SJSA1 (cell line): ENCODE data around the gene MT4. TPM values are rescaled to one million over a fixed set of nuclear protein-coding genes. Genes with fewer than 3 reads are reported as not detected.
A peak's percentile ranks its signal among the peaks of the same experiment; 100 is the strongest.

Source experiments
- DNase-seq, 2 experiments: peaks; one replicate each; pipeline ENCODE4 v3.0.0-alpha.2; 2015 to 2020; ENCODE audit warnings: low spot score in 2 of 2, low read depth in 1 of 2
- H3K27ac ChIP-seq: fragments of 250-450 bp; sonication (Bioruptor Pico); 2 replicates; pipeline ENCODE4 v1.5.1; 2020; ENCODE audit warnings: mild to moderate bottlenecking, moderate library complexity
- H3K27me3 ChIP-seq: fragments of 250-450 bp; sonication (Bioruptor Pico); replicated peaks from 2 replicates; pipeline ENCODE4 v1.5.1; 2020; ENCODE audit warnings: mild to moderate bottlenecking, moderate library complexity
- H3K36me3 ChIP-seq: fragments of 250-450 bp; sonication (Bioruptor Pico); 2 replicates; pipeline ENCODE4 v1.5.1; 2020; ENCODE audit warnings: mild to moderate bottlenecking
- H3K4me1 ChIP-seq: fragments of 250-450 bp; sonication (Bioruptor Pico); replicated peaks from 2 replicates; pipeline ENCODE4 v1.6.1; 2021; ENCODE audit warnings: mild to moderate bottlenecking
- H3K4me3 ChIP-seq: fragments of 250-450 bp; sonication (Bioruptor Pico); 2 replicates; pipeline ENCODE4 v1.5.1; 2020; ENCODE audit warnings: mild to moderate bottlenecking
- H3K9me3 ChIP-seq: fragments of 250-450 bp; sonication (Bioruptor Pico); replicated peaks from 2 replicates; pipeline ENCODE4 v1.5.1; 2020; ENCODE audit warnings: mild to moderate bottlenecking
- total RNA-seq: library from RNA; depleted of rRNA; stranded (reverse); fragments of >200 nt; shearing (Covaris generic); gene quantifications from 2 replicates; pipeline ENCODE4 v1.2.3, GENCODE V29; 2014

The MT4 gene
- total RNA-seq, 1 experiment from 2014 or later, result not detected

- H3K9me3 ChIP-seq, result no peaks in the 10 kb centered on the region; the same call in 1 of the 2 replicates
- peaks cover 11% of the 10 kb centered on the region for H3K4me1 ChIP-seq
- no peak for DNase-seq
- 0 out of 2 replicates have a peak, but pooled peaks cover 5% of the 10 kb centered on the region for H3K27me3 ChIP-seq
- H3K27ac ChIP-seq, result no peak overlapping the region
- H3K4me3 ChIP-seq, result no peak overlapping the region
- no peaks in the 10 kb centered on the region for H3K36me3 ChIP-seq
Observed at GRCh38 chr16:56601325-56601724, 36.5 kb downstream of the MT4 start.

DNA sequence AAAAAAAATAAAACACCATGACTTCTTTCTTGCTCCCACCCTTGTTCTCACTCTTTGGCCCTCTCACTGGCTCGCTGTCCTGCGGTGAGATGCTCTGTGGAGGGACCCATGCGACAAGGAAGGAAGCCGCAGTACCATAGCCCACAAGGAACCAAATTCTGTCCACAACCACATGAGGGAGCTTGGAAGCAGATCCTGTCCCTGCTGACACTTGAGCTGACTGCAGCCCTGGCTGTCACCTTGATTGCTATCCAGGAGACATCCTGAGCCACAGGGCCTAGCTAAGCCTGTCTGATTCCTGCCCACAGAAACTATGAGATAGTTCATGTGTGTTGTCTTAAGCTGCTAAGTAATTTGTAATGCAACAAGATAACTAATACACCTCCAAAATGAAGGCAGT, 38.7 kb downstream of the MT4 start:
- Histone ChIP-seq H3K27ac (no peak overlapping the region), H3K4me3 (no peak overlapping the region), H3K27me3 (no peaks in the 10 kb centered on the region), H3K4me1 (peaks cover 30% of the 10 kb centered on the region), H3K36me3 (no peaks in the 10 kb centered on the region), H3K9me3 (no peaks in the 10 kb centered on the region)
- peak in 1 of 2 experiments; percentile 25 for DNase-seq

GRCh38 chr16:56604966-56605365, 40.1 kb downstream of the MT4 start:
- Histone ChIP-seq H3K9me3 (no peaks in the 10 kb centered on the region), H3K4me3 (no peak overlapping the region), H3K36me3 (no peaks in the 10 kb centered on the region), H3K4me1 (peaks cover 31% of the 10 kb centered on the region), H3K27ac (no peak overlapping the region), H3K27me3 (no peaks in the 10 kb centered on the region)
- no peak for DNase-seq

DNA sequence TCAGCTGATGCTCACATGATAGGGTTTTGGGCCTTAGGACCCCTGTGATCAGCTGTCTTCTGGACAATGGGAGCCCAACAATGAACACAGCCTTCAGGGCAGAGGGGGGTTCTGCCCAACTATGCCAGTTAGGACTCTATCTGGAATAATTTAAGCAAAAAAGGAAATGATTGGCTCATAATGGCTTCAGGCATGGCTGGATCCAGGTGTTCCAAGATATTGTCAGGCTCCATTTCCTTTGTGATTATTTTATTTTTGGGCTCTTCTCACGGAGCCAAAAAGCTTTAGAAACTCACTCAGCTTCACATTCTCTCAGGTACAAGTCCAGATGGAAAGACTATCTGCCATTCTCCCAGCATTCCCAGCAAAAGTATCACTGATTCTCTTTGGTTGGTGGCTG, 40.6 kb downstream of the MT4 start:
- DNase-seq, result no peak
- Histone ChIP-seq H3K27ac (peak overlapping the region; percentile 92), H3K4me1 (peaks cover 37% of the 10 kb centered on the region), H3K4me3 (no peak overlapping the region), H3K9me3 (no peaks in the 10 kb centered on the region), H3K27me3 (no peaks in the 10 kb centered on the region), H3K36me3 (no peaks in the 10 kb centered on the region)

GRCh38 chr16:56606071-56606475, 41.2 kb downstream of the MT4 start:
- Histone ChIP-seq H3K4me1 (peaks cover 43% of the 10 kb centered on the region), H3K9me3 (no peaks in the 10 kb centered on the region), H3K27ac (peak overlapping the region; percentile 92), H3K27me3 (no peaks in the 10 kb centered on the region), H3K36me3 (no peaks in the 10 kb centered on the region), H3K4me3 (peak overlapping the region; percentile 1; the same call in 1 of the 2 replicates)
- DNase-seq, result peak; percentile 71 to 83

DNA sequence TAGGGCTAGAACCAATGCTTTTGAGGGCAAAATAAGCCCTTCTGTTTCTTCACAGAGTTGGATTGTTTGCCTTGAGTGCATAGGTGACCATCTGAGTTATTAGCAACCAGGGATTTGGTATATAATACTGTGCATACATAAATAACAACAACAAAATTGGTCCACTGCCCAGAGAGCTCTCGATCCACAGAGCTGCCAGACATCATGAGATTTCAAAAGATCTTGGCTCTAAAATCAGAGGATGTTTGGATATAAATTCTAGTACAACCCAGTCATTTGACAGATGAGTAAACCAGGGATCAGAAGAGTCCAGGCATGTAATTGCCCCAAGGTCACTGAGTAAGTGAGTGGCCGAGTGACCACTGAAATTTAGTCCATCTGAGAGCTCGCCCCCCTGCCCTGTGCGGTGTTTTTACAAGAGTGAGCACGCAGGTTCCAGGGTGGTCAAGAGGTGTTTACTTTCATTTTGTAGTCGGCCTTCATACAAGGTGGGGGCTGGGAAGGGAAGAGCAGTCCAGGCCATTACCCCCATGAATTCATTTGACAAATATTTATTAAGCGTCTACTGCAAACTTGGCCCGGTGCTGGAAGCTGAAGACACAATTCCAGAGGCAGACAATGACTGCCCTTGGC, 41.7 kb downstream of the MT4 start:
- H3K9me3 ChIP-seq, result no peaks in the 10 kb centered on the region
- H3K36me3 ChIP-seq, result no peaks in the 10 kb centered on the region
- peak overlapping the region; percentile 1 for H3K4me3 ChIP-seq
- no peak for DNase-seq
- peaks cover 48% of the 10 kb centered on the region for H3K4me1 ChIP-seq
- H3K27ac ChIP-seq, result peak overlapping the region; percentile 92
- no peaks in the 10 kb centered on the region for H3K27me3 ChIP-seq

DNA sequence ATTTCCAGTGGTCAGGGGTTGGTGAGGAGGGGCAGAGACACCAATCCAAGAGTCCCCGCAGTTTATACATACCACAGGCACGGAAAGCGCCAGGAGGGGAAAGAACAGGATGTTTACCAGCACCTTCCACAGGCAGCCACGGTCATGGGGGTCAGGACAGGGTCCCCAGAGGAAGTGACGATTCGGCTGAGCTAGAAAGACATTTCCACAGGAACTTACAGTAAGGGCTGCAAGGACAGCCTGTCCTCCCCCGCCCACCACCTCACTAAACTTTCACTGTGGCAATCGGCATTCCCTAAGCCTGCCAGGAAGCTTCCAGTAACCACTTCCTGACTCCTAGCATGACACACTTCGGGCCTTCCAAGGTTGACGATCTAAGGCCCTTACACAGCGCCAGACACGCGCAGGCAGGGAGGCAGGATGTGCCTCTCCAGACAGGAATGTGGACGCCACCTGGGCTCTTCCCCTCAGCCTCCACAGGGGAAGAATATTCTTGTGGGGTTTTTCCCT, 42.3 kb downstream of the MT4 start:
- H3K27me3 ChIP-seq, result no peaks in the 10 kb centered on the region
- H3K36me3 ChIP-seq, result no peaks in the 10 kb centered on the region
- H3K9me3 ChIP-seq, result no peaks in the 10 kb centered on the region
- peak overlapping the region; percentile 1 for H3K4me3 ChIP-seq
- H3K27ac ChIP-seq, result peak overlapping the region; percentile 92
- DNase-seq, result peak; percentile 96 to 97
- peaks cover 52% of the 10 kb centered on the region for H3K4me1 ChIP-seq

DNA sequence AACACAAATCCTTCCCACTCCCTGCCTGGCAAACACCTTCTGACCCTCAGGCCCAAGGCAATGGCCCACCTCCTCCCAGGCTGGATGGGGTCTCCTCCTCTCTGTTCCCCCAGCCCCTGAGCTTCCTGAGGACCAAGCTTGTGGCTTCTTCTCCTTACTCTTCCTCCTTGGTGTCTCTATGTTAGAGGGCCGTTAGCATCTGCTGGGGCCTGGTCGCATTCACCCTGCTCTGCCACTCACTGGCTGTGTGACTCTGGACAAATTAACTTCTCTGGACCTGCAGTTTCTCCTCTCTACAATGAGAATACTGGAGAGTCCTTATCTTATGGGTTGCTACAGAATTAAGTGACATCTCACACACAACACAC, 42.8 kb downstream of the MT4 start:
- no peaks in the 10 kb centered on the region for H3K36me3 ChIP-seq
- H3K4me3 ChIP-seq, result peak overlapping the region; percentile 47
- H3K4me1 ChIP-seq, result peaks cover 57% of the 10 kb centered on the region
- DNase-seq, result no peak
- no peaks in the 10 kb centered on the region for H3K9me3 ChIP-seq
- peak overlapping the region; percentile 92 for H3K27ac ChIP-seq
- H3K27me3 ChIP-seq, result no peaks in the 10 kb centered on the region

- H3K4me3 ChIP-seq, result peak within 1 kb of the TSS; percentile 47
- no peaks in the 10 kb centered on the region for H3K27me3 ChIP-seq
- H3K36me3 ChIP-seq, result no peaks in the 10 kb centered on the region
- H3K27ac ChIP-seq, result peak within 1 kb of the TSS; percentile 96
- no peaks in the 10 kb centered on the region for H3K9me3 ChIP-seq
- H3K4me1 ChIP-seq, result peaks cover 63% of the 10 kb centered on the region
- DNase-seq, result peak; percentile 90 to 96
Observed at GRCh38 chr16:56608043-56608875, 43.4 kb downstream of the MT4 start, which contains the start of gene MT2A. TSS of gene MT2A (plus strand) at chr16:56608584. CDS start at chr16:56608656, 72 bp downstream.

DNA sequence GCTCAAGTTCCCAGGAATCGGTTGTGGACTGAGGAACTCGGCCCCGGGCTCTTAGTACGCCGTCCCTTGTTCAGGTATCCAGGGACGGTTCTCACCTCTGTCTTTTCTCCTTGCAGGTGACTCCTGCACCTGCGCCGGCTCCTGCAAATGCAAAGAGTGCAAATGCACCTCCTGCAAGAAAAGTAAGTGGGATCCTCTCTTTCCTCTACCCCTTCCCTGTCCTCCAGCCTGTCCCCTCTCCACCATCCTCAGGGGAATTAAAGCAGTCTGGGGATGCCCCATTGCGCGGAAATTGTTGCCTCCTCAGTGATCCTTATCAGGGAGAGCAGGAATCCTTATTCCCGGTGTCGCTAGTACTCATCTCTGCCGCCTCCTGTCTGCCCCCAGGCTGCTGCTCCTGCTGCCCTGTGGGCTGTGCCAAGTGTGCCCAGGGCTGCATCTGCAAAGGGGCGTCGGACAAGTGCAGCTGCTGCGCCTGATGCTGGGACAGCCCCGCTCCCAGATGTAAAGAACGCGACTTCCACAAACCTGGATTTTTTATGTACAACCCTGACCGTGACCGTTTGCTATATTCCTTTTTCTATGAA, 44.1 kb downstream of the MT4 start:
- Histone ChIP-seq H3K9me3 (no peaks in the 10 kb centered on the region), H3K36me3 (no peaks in the 10 kb centered on the region), H3K4me1 (peaks cover 70% of the 10 kb centered on the region), H3K27me3 (no peaks in the 10 kb centered on the region), H3K4me3 (peak overlapping the region; percentile 47), H3K27ac (peak overlapping the region; percentile 96)
- DNase-seq, result no peak

- DNase-seq, result peak; percentile 78 to 92
- no peaks in the 10 kb centered on the region for H3K36me3 ChIP-seq
- no peaks in the 10 kb centered on the region for H3K27me3 ChIP-seq
- peaks cover 75% of the 10 kb centered on the region for H3K4me1 ChIP-seq
- H3K4me3 ChIP-seq, result peak overlapping the region; percentile 47
- no peaks in the 10 kb centered on the region for H3K9me3 ChIP-seq
- peak overlapping the region; percentile 96 for H3K27ac ChIP-seq
Observed at GRCh38 chr16:56609463-56609921, 44.6 kb downstream of the MT4 start.

- H3K36me3 ChIP-seq, result no peaks in the 10 kb centered on the region
- peak; percentile 73 to 82 for DNase-seq
Observed at GRCh38 chr16:56610017-56610608, 45.2 kb downstream of the MT4 start.

DNA sequence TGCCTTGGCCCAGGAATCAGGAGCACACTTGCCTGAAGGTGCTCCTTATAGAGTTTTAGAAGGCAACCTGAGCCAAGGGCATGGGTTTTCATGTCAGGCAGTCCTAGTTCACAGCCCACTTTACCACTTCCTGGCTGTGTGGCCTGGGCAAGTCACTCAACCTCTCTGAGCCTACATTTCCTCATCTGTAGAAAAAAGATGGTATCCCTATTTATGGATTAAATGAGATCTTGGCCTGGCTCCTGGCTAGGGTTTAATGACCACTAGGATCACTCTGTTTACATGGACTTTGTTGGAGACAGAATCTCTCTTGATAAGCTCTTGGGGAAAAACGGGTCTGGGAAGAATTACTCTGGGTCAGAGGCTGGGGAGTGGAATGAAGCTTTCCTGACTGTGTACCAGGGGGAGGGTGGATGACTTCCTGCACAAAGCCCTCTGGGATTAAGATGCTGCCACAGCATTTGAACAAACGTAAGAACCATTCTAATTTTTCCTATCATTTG, 45.8 kb downstream of the MT4 start:
- Histone ChIP-seq H3K27me3 (no peaks in the 10 kb centered on the region), H3K27ac (peak overlapping the region; percentile 96), H3K4me3 (peak overlapping the region; percentile 47), H3K9me3 (no peaks in the 10 kb centered on the region), H3K36me3 (no peaks in the 10 kb centered on the region), H3K4me1 (peaks cover 81% of the 10 kb centered on the region)
- DNase-seq, result no peak

More at GRCh38 chr16:56610017-56610608, 45.2 kb downstream of the MT4 start:
- peak overlapping the region; percentile 96 for H3K27ac ChIP-seq
- H3K27me3 ChIP-seq, result no peaks in the 10 kb centered on the region
- peak overlapping the region; percentile 47 for H3K4me3 ChIP-seq
- H3K9me3 ChIP-seq, result no peaks in the 10 kb centered on the region
- peaks cover 82% of the 10 kb centered on the region for H3K4me1 ChIP-seq
